Pulmonary artery endothelial cell (primary cell): ENCODE data around the gene EPSTI1. TPM values are rescaled to one million over a fixed set of nuclear protein-coding genes. Genes with fewer than 3 reads are reported as not detected.
A peak's percentile ranks its signal among the peaks of the same experiment; 100 is the strongest.
"Not testable (repeated sequence)": the region's sequence is repeated elsewhere in the genome, so short reads cannot be mapped to it uniquely, and the experiment has no call there.

Source experiments
- DNase-seq: peaks from one replicate; pipeline ENCODE4 v3.0.0-alpha.2; 2011; ENCODE audit warnings: low read depth, low spot score
- total RNA-seq: library from RNA; depleted of rRNA; stranded (reverse); fragments of >200 nt; gene quantifications from 2 replicates; pipeline ENCODE4 v1.2.3, GENCODE V29; 2014

Gene EPSTI1
- total RNA-seq, 1 donor from 2014 or later, result 2.8 TPM

DNA sequence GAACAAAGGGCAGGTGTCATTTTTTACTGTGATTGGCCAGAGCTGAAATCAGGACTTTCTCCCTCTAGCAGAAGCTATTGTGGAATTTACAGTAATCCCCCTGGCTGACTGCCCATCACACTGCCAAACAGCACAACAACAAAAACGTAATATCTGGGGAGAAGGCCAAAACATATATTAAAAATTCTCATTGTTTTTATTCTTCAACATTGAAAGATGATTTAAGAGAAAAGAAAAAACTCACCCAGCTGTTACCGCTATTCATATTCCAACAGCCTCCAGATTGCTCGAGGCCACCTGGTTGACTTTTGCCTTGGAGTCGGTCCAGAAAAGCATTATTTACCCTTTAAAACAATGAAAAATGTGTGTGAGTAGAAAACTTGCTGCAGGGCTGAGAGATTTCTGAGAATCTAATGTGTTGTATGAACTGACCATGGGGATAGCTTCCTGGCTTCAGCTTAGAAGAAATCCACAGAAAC, 97.2 kb downstream of the EPSTI1 start:
- peak; percentile 93 for DNase-seq

DNA sequence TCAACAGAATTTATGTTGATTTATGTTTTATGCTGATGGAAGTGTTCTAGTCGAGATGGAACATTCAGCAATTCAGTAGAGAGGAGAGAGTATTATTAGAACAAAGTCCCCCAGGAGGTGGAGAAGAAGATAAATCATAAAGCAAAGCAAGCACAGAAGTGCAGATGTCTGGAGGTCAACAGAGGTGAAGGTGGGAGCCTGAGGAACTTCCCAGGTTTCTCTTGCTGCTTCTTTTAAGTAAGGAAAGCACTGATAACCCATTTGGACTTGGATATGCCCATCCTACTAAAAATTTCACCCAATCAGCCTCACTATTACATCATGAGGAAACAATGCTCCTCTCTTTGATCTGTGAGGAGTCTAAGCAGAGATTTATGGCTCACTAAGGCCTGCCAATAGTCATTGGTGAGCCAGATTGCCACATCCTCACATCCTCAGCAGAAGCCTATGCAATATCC, 98.8 kb downstream of the EPSTI1 start:
- no peak for DNase-seq

DNA sequence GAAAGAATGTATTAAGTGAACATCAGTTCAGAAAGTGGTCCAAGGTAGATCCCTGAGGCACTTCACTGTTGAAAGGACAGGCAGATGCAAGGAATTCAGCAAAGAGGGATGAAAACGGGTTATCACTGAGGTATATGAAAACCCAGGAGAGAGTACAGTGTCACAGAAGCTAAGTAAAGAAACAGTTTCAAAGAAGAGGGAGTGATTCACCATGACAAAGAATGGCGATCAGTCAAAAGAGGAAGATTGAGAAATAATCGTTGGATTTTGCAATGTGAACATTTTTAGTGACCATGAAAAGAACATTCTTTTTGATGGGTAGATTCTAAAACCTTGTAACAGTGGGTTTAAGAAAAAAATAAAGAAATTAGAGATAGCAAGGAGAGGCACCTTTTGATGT, 99.3 kb downstream of the EPSTI1 start:
- no peak for DNase-seq

DNA sequence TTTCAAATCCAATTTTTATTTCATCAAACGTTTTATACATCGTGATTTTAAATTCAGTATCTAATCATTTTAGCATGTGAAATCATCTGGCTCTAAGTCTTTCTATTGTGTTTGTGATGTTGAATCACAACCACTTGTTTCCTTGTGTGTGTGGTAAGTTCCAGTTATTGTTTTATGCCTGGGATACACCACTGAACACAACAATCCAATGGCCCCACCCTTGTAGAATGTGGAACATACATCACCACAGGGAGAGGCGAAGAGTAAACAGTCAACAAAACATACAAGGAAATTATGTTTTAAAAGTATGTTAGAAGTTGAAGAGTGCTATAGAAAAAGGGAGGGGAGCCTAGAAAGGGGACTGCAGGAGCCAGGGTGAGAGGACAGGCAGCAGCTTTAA, 100.5 kb downstream of the EPSTI1 start:
- no peak for DNase-seq

DNA sequence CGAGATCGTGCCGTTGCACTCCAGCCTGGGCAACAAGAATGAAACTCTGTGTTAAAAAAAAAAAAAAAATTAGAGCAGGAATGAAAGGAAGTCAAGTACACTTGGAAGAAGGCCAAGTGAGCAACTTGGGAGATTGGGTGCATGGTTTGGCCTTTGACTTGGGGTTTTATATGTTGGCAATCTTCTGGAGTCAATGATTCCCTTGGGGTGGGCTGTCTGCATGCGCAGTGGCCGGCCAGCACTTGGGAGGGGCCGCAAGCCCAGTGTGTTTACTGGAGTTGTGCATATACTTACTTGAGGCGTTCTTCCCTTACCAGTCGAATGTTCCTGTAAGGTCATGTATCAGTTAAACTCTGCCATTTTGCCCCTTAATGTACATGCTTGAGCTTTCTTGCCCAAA, 106.7 kb downstream of the EPSTI1 start:
- no peak for DNase-seq

DNA sequence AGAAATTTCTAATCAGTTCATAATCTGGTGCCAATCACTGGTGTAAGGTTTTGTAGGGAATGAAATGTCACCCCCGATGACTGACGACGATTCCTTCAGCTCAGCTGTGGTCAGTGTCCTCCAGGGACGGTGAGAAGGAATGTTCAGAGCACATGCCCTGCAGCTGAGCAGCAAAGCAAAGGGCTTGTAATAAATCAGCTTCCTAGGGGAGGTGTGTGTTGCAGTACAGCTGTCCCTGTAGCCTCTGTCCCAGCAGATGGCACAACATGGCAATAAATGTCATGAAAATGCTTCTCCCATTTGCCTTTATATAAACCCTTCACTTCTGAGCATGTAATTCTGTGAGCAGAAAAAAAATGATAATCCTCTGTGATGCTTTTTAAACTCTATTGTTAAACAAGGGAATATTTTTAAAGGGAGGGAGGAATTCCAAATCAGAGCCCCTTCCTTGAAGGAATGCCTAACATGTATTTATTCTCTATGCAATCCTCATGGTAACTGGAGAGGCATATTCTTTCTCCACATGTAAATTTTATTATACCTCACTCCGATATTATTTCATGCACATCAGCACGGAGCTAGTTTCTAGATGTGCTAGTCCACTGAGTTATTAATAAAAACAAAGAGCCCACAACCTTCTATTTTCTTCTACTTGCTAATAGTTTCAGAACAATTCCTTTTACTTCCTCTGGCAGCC, 108.1 kb downstream of the EPSTI1 start:
- no peak for DNase-seq

DNA sequence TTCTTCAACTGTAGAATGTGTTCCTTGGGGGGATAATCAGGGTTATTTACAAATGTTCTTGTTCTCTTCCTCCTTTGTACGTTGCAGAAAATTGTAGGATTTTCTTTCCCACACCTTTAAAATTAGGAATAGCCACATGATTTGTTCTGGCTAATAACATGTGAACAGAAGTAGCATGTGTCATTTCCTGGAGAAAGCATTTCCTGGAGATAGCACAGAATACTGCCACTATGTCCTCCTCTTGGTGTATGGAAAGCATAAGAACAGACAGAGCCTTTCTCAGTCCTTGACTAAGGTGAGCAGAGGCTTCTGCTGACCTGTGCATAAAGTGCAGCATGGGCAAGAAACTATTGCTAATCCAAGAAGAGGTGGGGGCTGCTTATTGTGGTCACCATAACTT, 108.9 kb downstream of the EPSTI1 start:
- DNase-seq, result no peak

DNA sequence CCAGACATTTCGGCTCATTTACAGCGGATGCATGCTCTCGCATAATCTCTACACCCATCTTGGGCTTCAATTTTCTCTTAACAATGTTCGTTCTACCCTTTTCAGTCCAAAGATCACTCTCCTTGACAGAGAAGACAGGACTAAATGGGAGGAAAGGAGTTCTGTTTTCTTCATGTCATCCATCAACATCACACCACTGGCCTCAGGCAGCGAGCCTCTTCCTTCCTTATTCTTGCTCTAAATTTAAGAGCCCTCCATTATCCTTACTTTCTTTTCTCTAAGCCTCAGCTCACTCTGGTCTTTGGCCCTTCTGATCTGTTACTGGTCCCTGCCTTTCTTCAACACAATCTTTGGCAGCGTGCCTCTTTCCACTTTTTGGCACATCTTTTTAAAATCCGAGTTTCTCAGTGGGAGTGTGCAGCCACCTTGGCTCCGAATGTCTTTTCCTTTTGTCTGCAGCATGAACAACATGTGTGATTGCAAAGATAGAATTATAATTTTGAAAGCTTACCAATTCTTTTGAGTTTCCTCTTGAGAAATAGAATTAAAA, 111.9 kb downstream of the EPSTI1 start:
- no peak for DNase-seq

DNA sequence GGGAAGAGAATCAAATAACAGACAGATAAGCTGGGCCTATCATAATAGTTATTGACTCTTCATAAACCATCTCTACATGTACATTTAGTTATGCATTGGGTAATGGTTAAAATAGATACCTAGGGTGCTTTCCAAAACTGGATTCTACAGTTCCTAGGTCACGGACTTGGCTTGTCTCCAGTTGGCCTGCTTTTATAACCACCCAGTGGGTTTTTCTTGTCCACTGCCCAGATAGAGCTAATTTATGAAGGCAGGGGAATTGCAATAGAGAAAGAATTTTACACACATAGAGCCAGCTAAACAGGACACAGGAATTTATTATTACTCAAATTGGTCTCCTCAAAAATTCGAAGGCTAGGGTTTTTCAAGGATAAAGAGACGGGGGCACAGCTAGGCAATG, 113.3 kb downstream of the EPSTI1 start:
- DNase-seq, result no peak

DNA sequence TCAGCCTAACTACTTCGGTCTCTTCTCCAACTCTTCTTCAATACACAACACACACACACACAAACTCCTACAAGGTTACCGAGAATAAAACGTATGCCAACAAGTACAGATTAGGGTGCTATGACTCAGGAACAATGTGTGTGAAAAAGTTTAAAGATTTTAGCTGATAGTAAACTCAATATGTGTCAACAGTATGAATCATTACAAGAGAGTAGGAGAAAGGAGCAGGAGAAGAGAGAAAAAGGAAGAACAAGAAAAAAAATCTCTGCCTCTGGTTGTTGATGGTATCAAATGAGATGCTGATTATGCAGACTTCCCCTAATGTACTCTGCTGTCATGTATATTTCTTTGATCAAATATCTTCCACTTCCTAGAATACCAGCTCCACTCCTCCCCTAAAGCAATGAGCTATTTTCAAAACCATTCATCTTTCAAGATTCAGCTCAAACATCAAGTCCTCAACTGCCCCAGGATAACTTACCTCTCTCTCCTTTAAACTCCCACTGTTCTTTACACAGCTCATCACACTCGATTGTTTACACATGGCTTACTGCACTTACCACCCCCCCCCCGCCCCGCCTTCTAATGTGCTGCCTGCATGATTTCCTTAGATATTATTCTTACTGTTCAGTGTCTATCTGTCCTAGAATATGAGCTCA, 115.0 kb downstream of the EPSTI1 start:
- no peak for DNase-seq

DNA sequence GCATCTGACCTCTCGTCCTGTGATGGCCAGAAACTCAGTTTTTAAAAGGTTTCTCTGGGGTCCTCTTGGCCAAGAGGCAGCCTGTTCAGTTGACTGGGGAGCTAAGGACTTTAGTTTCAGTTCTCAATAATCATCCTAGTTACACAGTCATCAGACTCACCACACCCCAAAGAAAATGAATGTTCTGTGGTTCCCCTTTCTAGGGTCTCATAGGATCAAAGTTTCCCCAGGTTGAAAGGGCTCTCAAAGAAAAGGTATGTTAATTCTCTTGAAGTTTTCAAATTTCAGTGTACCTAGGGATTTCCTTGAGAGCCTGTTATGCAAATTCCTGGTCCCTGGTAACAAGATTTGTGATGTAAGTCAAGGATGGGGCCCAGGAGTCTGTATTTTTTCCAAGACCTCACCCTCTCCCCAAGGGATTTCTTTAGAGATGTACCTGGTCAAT, 115.7 kb downstream of the EPSTI1 start:
- no peak for DNase-seq

DNA sequence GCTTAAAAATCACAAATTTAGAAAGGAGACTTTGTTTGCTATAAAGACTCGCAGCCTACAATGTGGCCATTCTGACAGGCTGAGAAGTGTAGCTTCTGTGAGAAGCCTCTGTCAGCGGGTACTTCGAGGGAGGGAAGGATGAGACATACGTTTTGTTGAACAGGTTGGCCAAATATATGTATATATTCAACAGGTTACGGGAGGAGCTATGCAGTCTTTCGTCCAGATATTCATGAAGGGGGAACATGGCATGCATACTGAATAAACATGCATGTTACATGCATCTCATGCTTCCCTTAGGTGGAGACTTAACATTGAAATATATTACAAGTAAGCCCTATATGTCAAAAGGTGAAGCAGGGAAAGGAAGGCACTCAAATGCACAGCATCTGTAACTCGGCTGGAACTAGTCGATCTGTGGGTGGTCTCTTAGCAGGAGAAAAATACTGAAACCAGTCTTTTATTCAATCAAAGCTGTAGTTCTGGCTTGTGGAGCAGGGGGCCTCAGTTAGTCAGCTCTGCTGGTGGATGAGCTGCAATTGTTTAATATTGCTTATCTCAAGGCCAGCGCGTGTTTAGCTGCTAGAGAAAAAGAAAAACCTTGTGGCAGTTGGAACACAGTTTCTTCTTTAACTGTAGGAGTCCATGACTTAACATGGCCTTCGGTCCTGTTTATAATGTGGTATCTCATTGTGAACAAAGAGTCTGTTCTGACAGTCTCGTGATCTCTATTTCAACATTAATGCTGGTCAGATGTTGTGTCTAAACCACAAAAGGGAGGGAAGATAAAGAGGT, 116.4 kb downstream of the EPSTI1 start:
- DNase-seq, result no peak

DNA sequence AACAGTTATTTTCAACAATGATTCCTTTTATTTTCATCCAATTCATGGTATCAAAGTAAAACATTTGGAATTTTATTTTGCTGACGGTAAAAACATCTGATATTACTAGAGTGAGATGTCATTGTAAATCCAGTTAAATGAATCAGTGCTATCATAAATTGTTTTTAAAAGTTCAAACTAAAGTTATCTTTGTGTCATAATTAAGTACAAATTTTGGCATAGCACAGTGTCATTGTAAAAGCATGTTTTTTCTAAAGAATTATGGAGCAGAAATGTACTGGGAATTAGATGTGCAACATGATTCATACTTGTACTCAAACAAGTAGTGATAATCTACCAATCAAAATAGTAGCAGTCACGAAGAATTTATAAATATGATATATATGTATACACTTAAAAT, 117.8 kb downstream of the EPSTI1 start:
- no peak for DNase-seq

DNA sequence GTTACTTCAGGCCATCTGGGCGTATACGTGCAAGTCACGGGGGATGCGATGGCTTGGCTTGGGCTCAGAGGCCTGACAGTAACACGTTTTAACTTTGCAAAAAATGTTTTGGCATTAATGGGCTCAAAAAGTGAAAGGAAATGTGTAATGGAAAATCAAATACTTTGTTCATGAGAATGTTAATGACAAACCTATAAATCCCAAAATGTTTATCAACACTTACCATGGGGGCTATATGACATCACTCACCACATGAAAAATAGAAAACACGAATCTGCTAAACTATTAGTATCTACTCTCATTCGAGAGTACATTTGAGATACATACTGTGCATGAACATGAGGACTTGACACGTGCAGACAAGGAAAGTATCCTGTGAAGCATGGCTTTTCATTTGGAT, 119.0 kb downstream of the EPSTI1 start:
- no peak for DNase-seq

DNA sequence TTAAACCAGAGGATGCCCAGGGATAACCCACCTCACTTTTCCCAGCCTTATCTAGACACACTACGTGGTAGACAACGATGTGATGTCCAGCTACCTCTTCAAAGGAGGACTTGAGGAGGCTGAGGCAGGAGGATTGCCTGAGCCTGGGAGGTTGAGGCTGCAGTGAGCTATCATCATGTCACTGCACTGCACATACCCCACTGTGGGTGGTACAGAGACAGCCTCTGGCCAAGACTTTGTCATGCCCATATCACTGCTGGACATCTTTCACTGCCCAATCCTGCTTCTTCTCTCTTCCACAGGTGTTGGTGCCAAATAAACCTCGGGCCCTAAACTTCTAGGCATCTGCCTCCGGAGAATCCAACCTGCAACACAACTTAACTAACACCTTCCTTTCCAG, 124.8 kb downstream of the EPSTI1 start:
- DNase-seq, result no peak

DNA sequence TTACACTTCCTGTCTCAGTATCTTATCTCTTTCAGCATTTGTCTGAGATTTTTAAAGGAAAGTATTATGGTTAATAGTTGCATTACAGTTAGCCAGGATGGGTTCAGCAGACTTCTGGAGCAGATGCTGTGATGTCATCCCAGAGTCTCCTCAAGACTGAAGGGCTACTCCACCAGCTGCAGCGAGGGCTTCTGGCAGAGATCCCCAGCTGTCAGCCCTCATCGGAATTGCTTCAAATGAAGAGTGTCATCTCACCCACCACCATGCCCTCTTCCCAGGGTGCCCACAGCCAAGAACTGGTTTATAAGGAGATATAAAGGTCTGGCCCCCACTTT, 126.3 kb downstream of the EPSTI1 start:
- DNase-seq, result no peak

DNA sequence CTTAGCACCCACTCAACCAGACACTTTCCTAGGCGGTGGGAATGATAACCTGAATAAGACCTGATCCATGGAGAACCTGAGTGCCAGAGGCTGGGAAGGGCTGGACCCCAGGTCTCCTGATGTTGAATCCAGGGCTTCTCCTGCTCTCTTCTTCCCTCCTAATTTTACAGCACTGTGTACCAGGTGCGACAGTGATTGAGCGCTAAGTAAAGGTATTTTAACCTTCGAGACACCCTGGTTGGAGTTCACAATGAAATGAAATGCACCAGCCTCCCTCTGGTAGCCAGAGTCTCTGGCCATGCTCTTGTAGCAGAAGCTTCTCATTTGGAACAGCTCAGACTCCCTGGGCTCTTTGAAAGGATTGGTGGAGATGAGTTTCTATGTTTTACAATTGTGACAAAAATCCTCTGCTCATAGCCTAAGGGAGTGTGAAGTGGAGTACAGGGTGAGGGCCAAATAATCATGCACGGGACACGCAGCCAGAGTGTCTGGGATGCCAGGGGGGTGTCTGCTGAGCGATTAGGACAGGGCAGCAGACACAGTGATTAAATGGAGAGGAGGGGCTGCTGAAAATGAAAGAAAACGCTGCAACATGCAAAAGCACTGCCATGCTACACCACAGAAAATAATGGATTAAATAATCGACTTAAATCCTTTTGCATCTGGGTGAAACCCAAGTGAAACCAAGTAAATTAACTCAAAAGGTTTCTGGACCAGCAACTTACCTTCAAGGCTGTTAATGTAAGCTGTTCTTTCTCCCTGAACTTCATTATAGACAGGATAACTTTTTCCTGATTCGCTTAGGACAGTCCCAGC, 126.9 kb downstream of the EPSTI1 start:
- no peak for DNase-seq

DNA sequence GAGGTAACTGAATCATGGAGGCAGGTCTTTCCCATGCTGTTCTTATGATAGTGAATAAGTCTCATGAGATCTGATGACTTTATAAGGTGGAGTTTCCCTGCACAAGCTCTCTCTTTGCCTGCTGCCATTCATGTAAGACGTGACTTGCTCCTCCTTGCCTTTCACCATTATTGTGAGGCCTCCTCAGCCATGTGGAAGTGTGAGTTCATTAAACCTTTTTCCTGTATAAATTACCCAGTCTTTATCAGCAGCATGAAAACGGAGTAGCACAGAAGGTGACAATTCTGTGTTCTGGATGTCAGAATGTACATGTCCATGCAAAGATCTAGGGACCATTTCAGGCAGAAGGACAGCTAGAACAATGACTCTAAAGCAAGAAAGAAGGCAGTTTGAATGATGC, 129.7 kb downstream of the EPSTI1 start:
- not testable (repeated sequence) for DNase-seq

DNA sequence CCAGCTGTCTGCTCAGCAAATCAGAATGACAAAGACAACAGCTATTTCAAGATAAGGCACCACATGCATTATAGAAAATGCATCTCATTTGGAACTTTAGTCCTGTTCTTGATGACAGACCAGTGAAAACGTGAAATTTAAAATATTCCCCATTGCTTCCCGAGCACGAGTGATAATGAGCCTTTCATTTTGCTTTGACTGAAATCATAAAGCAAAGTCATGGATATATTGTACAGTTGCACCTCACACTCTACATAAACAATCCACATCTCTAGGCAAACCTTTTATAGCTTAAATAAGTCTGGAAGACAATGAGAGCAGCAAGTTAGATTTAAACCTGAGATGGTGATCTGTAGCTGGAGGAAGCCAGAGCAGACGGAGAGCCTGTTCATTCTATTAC, 131.6 kb downstream of the EPSTI1 start:
- DNase-seq, result no peak

DNA sequence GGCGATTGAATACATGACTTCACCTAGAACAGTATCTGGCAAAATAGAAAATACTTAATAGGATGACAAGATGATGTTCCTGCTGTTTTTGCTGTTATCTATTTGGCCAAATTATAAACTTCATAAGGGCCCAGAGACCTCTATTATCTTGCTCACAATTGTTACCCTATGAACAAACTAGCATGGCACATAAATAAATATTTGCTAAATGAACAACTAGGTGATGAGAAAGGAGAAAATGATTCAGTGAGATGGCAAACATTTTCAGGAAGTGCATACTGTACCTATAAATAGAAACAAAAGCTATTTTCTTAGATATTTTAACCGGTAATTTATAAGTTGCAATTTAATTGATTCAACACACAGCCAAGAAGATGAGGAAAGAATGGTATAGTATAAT, 132.3 kb downstream of the EPSTI1 start:
- no peak for DNase-seq

DNA sequence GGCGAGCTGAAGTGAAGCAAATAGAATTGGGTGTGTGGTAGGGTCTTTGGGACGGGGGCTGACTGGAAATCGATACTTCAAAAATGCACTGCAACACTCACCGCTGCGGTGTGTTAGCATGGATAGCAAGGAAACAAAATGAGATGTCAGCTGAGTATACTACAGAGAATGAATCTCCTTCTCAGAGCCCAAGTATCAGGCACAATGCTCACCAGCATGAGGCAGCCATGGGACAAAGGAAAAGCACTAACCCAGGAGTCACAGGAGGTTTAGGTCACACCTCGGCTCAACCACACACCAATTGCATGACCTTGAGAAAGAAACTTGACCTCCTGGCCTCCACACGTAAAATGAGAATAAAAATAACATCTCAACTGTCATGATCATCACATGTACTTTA, 136.6 kb downstream of the EPSTI1 start:
- DNase-seq, result no peak
